Prostate gland (tissue), 2 donors: Measurements from ENCODE around the gene TMEM39A. TPM values are rescaled to one million over a fixed set of nuclear protein-coding genes. Genes with fewer than 3 reads are reported as not detected.

Experiments
- DNase-seq: peaks from one replicate; pipeline ENCODE4 v3.0.0-alpha.2; 2019; ENCODE audit warnings: low spot score
- H3K27ac ChIP-seq, 2 donors: fragments of 200-600 bp; sonication (generic); 2 replicates each; pipeline ENCODE4 v1.5.1; 2017 to 2019
- H3K27me3 ChIP-seq: fragments of 200-600 bp; sonication (generic); replicated peaks from 2 replicates; pipeline ENCODE4 v1.5.1; 2019; ENCODE audit not compliant: insufficient read depth
- H3K36me3 ChIP-seq, 2 donors: fragments of 200-600 bp; sonication (generic); 1 replicate in 1 of 2; 2 replicates in 1 of 2; pipeline versions ENCODE4 v1.5.1 to v1.8.1; 2017 to 2019
- H3K4me1 ChIP-seq: fragments of 200-600 bp; sonication (generic); replicated peaks from 2 replicates; pipeline ENCODE4 v1.5.1; 2019
- H3K4me3 ChIP-seq, 2 donors: fragments of 200-600 bp; sonication (generic); 2 replicates each; pipeline ENCODE4 v1.5.1; 2017 to 2019
- H3K9me3 ChIP-seq: fragments of 200-600 bp; sonication (generic); 2 replicates; pipeline ENCODE4 v1.5.1; 2017
- CTCF ChIP-seq, 4 experiments: fragments of 200-600 bp in 2 of 4; fragments of 450-650 bp in 2 of 4; sonication (generic) in 2 of 4; IDR thresholded peaks; 1 replicate in 3 of 4; 2 replicates in 1 of 4; pipeline ENCODE4 v1.5.1; 2016 to 2019; ENCODE audit warnings: antibody characterized with exemption in 4 of 4, mild to moderate bottlenecking in 2 of 4, moderate library complexity in 2 of 4
- POLR2A ChIP-seq: fragments of 450-650 bp; IDR thresholded peaks from one replicate; pipeline ENCODE4 v1.6.1; 2016; ENCODE audit warnings: antibody characterized with exemption, mild to moderate bottlenecking
- POLR2AphosphoS5 ChIP-seq: sonication (generic); formaldehyde crosslinking; IDR thresholded peaks from one replicate; pipeline ENCODE4 v1.6.1; 2017; ENCODE audit warnings: antibody characterized with exemption
- WGBS: methylation state at CpG from one replicate; pipeline ENCODE4 v1.1.5; 2018; 5-methylcytosine and 5-hydroxymethylcytosine counted together
- intact Hi-C: fragments of 100-400 bp; cut with DNase I; formaldehyde crosslinking; loops from one replicate; pipeline ENCODE4 v1.14.2; 2022
- total RNA-seq, 2 donors: library from RNA; depleted of rRNA; stranded (reverse); fragments of >200 nt; gene quantifications; one replicate each; pipeline ENCODE4 v1.1.0, GENCODE V29; 2016

Gene TMEM39A
- total RNA-seq, 2 donors from 2014 or later = 20.6 to 72.0 TPM

GRCh38 chr3:119427669-119428068 is 35.7 kb downstream of the TMEM39A start:
- WGBS = 98% methylated on average over 1 of the region's 1 CpG
- DNase-seq = no peak
- H3K36me3 ChIP-seq = peaks cover 0 to 5% of the 10 kb centered on the region in 2 donors
- peaks cover 6% of the 10 kb centered on the region for H3K9me3 ChIP-seq
- no peak overlapping the region for H3K27ac ChIP-seq
- H3K27me3 ChIP-seq = no peaks in the 10 kb centered on the region
- no peak overlapping the region for H3K4me3 ChIP-seq
- TF ChIP-seq POLR2AphosphoS5 = no peak
- TF ChIP-seq POLR2A = no peak
- TF ChIP-seq CTCF (IDR thresholded peaks at IDR 0.05) = no peak
- H3K4me1 ChIP-seq = no peaks in the 10 kb centered on the region
- intact Hi-C loops = no loop called here

- intact Hi-C loops = no loop called here
- H3K27ac ChIP-seq = no peak overlapping the region
- TF ChIP-seq CTCF (IDR thresholded peaks at IDR 0.05) (no peak), POLR2A (no peak), POLR2AphosphoS5 (no peak)
- DNase-seq = no peak
- H3K4me3 ChIP-seq = no peak overlapping the region
- H3K4me1 ChIP-seq = no peaks in the 10 kb centered on the region
- H3K27me3 ChIP-seq = no peaks in the 10 kb centered on the region
- no peaks in the 10 kb centered on the region for H3K9me3 ChIP-seq
- WGBS = 43% methylated on average over 2 of the region's 2 CpGs
- H3K36me3 ChIP-seq = no peaks in the 10 kb centered on the region
Observed at GRCh38 chr3:119420196-119420595, 43.2 kb downstream of the TMEM39A start.

GRCh38 chr3:119418641-119419040 is 44.8 kb downstream of the TMEM39A start:
- no peak overlapping the region for H3K4me3 ChIP-seq
- no peaks in the 10 kb centered on the region for H3K36me3 ChIP-seq
- no peak overlapping the region for H3K27ac ChIP-seq
- no peaks in the 10 kb centered on the region for H3K4me1 ChIP-seq
- TF ChIP-seq CTCF (IDR thresholded peaks at IDR 0.05) = no peak
- TF ChIP-seq POLR2AphosphoS5 = no peak
- no peak for TF ChIP-seq POLR2A
- no peaks in the 10 kb centered on the region for H3K9me3 ChIP-seq
- no peaks in the 10 kb centered on the region for H3K27me3 ChIP-seq
- no peak for DNase-seq
- intact Hi-C loops = no loop called here

GRCh38 chr3:119417771-119418512 is 45.5 kb downstream of the TMEM39A start:
- no peaks in the 10 kb centered on the region for H3K36me3 ChIP-seq
- WGBS = 85% methylated on average over 8 of the region's 8 CpGs
- no peaks in the 10 kb centered on the region for H3K27me3 ChIP-seq
- no peak for TF ChIP-seq CTCF (IDR thresholded peaks at IDR 0.05)
- H3K27ac ChIP-seq = no peak overlapping the region
- H3K4me1 ChIP-seq = no peaks in the 10 kb centered on the region
- no peak for DNase-seq
- intact Hi-C loops = no loop called here
- H3K4me3 ChIP-seq = no peak overlapping the region
- H3K9me3 ChIP-seq = no peaks in the 10 kb centered on the region

GRCh38 chr3:119416873-119417272 is 46.5 kb downstream of the TMEM39A start:
- 94% methylated on average over 1 of the region's 1 CpG for WGBS
- Histone ChIP-seq H3K9me3 (no peaks in the 10 kb centered on the region), H3K4me3 (no peak overlapping the region), H3K27ac (no peak overlapping the region), H3K27me3 (no peaks in the 10 kb centered on the region), H3K36me3 (no peaks in the 10 kb centered on the region), H3K4me1 (no peaks in the 10 kb centered on the region)
- intact Hi-C loops = no loop called here
- no peak for TF ChIP-seq POLR2A
- no peak for TF ChIP-seq CTCF (IDR thresholded peaks at IDR 0.05)
- no peak for TF ChIP-seq POLR2AphosphoS5
- DNase-seq = no peak
